ENCODE results near the gene SPON1. TPM values are rescaled to one million over a fixed set of nuclear protein-coding genes. Genes with fewer than 3 reads are reported as not detected.
"Not testable (repeated sequence)": the region's sequence is repeated elsewhere in the genome, so short reads cannot be mapped to it uniquely, and the experiment has no call there.

Gene SPON1
- total RNA-seq, 1 donor from 2014 or later: 195 TPM

DNA sequence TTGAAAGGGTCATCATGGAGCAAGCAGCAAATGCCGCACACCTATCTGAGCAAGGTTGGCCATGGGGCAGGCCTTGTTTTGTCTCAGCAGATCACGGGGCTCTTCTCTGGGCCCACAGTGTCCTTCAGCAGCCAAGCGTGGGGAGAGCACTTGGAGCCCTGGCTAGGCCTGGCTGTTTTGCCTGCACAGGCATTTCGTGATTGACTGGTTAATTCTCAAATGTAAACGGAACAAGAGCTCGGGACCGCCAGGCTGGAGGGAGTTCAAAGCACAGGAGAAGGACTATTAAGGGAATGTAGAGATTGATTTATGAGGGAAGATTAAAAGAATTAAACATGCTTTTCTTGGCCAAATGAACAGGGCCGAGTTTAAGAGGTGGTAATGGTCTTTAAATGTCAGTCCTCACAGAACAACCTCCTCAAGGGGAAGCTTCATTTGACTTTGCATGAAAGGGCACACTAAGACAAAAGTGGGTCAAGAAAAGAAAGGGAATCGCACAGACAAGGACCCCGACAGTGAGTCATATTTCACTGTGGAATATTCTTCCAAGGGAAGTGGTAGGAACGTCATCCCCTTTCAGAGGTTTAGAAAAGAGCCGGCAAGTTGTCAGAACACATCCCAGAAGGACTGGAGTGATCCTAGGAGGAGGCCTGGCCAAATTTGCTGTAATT is 20.7 kb downstream of the SPON1 start:
- DNase-seq (ENCODE audit: low spot score): peak; percentile 44

DNA sequence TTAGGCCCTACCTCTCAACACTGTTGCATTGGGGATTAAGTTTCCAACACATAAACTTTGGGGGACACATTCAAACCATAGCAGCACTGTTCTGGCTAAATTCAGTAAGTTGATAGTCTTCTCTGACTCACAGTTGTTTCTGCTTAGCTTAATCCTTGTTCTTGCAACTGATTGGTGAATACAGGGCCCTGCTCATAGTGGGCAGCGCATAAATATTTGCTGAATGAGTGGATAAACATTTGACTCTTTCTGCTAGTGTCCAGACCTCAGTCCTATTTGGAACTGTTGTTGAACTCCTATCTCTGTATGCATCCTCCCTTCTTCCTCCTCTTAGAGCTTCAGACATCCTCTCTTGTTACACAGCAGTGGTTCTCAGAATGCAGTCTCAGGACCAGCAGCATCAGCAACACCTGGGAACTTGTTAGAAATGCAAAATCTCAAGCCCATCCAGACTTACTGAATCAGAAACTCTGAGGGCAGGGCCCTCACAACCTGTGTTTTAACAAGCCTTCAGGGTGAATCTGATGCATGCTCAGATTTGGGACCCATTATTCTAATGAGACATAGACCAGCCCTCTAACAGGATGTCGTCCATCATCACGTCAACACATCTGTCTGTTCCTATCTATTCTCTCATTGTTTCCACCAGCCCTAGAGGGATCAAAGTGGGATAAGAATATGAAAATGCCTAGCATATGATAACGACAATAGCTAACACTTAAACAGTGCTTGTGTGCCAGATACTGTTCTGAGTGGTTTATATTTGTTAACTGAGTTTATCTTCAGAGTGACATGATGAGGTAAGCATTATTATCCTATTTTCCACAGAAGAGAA is 22.3 kb downstream of the SPON1 start:
- no peak for DNase-seq (ENCODE audit: low spot score)

DNA sequence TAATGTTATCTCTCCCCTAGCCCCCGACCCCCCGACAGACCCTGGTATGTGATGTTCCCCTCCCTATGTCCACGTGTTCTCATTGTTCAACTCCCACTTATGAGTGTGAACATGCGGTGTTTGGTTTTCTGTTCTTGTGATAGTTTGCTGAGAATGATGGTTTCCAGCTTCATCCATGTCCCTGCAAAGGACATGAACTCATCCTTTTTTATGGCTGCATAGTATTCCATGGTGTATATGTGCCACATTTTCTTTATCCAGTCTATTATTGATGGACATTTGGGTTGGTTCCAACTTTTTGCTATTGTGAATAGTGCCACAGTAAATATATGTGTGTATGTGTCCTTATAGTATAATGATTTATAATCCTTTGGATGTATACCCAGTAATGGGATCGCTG is 24.2 kb downstream of the SPON1 start:
- DNase-seq (ENCODE audit: low spot score): not testable (repeated sequence)

DNA sequence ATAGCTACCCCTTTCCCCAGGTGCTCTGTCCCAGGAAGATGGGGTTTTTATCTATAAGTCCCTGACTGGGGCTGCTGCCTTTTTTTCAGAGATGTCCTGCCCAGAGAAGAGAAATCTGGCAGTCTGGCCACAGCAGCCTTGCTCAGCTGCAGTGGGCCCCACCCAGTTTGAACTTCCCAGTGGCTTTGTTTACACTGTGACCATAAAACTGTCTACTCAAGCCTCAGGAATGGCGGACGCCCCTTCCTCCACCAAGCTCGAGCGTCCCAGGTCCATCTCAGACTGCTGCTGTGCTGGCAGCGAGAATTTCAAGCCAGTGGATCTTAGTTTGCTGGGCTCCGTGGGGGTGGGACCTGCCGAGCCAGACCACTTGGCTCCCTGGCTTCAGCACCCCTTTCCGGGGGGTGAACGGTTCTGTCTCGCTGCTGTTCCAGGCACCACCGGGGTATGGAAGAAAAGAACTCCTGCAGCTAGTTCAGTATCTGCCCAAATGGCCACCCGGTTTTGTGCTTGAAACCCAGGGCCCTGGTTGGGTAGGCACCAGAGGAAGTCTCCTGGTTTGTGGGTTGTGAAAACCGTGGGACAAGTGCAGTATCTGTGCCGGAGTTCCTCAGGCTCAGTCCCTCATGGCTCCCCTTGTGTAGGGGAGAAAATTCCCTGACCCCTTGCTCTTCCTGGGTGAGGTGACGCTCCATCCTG is 29.8 kb downstream of the SPON1 start:
- not testable (repeated sequence) for DNase-seq (ENCODE audit: low spot score)

DNA sequence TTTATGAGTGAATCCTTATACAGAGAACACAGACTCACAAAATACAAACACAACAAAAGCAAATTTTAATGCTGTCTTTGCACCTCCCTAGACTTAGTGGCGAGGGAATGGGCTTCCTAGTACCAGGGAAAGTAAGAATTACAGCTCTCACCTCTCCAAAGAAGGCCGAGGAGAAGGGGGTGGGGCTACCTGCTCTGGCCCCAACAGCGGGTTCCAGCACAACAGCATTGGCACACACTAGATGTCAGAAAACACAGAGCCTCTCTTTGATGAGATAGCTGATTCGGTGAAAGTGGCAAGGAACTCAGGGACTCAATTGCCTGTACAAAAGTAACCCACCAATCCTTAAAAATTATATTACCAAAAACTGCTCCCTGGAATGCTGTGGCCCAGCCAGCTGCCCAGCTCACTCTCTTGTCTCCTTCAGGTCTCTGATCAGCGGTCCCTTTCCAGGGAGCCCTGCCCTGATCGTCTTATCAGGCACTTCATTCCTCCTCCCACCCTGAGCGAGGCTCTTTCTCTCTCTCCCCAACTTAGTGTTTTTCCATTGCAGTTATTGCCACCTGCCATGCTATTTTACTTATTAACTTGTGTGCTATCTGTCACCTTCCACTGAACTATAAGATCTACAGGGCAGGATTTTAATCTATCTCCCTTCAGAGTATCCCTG is 30.7 kb downstream of the SPON1 start:
- DNase-seq (ENCODE audit: low spot score): no peak

DNA sequence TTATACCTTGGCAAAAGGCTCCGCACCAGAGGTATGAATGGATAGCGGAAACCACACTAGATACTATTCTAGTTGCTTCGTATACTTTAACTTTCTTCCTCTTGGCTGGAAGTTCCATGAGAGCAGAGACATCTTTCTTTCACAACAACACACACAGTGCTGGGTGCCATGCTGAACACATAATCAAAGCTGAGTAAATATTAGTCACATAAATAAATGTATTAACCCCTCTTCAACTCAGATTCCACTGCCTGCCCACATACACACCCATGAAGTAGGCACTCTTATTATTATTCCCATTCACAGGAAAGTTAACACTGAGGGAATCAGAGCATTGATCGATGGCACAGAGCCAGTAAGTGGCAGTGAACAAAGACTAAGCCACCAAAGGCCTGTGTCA is 35.4 kb downstream of the SPON1 start:
- no peak for DNase-seq (ENCODE audit: low spot score)

DNA sequence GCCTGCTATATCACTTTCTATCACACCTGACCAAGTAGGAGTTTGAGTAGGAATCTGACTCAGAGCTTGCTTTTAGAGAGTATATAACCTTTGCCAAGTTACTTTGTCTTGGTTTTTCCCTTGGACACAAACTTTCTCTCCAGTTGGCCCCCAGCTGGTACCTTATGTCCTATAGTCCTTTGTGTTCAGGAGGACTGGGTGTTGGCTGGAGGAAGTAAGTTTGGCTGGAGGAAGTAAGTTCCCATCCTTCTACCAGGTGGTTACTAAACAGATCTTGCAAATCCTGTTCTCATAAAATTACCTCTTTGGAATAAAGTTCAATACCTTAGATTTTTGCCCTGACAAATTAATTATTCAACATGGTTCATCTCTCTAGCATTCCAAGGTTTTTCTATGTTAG is 37.2 kb downstream of the SPON1 start:
- no peak for DNase-seq (ENCODE audit: low spot score)

DNA sequence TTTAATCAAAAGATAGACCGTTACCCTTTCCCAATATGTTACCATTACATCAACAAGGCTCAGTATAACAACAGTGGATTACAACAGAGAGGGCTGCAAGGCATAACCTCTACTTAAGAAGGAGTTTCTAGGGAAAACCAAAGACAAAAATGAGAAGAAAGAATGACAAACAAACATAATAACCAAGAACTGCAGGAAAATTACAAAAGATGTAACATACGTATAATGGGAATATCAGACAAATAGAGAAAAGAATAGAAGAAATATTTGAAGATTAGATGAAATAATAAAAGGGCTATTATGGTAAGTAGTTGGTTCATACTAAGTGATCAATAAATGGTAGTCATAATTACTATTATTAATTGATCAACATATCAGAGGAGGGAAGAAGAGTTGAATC is 39.1 kb downstream of the SPON1 start:
- no peak for DNase-seq (ENCODE audit: low spot score)

DNA sequence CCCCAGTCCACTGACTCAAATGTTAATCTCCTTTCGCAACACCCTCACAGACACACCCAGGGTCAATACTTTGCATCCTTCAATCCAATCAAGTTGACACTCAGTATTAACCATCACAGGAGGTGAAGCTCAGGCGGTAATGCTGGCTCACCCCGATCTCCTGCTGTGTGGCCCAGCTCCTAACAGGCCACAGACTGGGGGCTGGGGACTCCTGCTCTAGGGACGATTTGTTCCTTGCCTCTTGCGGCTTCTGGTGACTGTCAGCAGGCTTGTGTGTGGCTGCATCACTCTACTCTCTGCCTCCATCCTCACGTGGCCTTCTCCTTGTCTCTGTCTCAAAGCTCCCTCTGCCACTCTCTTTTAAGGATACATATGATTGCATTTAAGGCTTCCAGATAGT is 45.0 kb downstream of the SPON1 start:
- no peak for DNase-seq (ENCODE audit: low spot score)

DNA sequence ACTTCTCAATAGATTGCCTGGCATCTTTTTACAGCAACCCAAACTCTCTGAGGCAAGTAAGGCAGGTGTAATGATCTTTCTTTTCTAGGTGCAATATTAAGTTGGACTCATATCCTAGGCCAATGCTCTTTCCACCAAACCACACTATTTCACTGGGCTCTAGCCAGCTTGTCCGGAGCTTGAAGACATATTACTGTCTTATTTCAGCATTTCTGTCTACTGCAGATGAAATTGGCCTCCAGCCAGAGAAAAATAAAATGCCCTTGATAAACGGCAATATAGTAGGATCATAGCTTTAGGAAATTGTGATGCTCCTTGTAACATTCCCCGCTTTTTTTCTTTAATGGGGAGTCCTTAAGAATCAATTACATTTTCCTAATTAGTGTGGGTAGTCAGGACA is 48.1 kb downstream of the SPON1 start:
- DNase-seq (ENCODE audit: low spot score): no peak

DNA sequence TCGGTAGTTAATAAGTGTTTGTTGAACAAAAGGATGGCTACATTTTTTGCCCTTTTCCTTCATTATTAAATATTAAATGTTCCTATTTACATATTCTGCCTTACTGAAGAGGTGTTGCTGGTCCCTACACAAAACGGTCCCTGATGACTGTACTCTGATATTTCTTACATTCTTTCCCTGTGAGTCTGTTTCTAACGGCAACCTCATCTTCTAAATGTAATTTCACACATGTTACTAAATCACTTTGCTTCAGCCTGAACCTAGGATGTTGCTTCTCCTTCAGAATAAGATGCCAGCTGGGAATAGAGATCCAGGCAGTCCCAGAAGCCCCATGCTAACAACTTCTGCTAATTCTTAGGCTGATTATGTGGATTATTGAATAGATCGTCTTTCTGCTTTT is 50.3 kb downstream of the SPON1 start:
- no peak for DNase-seq (ENCODE audit: low spot score)

DNA sequence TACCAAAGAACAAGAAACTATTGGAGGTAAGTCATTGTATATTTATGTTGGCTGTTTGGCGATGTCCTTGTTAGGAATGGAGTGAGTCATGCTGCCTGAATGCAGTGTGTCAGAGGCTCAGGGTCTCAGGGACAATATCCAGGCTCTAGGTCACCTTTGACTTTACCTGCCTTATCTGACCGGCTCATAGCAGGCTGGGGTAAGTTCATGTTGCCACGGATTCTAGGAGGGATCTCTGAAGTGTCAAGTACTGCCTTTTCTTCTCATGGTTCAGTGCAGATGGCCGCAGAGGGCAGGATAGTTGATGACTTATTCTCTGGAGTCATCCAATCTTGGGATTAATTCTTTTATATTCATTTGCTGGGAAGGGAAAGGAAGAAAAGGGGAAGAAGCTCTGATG is 53.2 kb downstream of the SPON1 start:
- peak; percentile 64 for DNase-seq (ENCODE audit: low spot score)

DNA sequence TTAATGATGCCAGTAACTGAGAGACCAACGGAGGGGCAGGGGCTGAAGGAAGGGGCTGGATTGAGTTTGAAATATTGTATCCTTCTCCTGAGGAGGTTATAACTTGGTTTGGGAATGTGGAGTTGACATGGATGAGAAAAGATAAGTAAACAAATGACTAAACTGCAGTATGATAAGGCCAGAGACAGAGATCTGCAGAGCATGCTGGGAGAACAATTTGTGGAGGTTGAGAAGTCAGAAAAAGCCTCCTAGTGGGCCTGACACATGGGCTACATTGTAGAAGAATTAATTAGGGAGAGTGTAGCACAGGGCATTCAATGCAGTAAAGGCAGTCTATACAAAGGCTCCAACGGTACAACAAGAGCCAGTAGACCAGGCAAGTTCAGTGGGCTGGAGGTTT is 55.9 kb downstream of the SPON1 start:
- DNase-seq (ENCODE audit: low spot score): no peak

DNA sequence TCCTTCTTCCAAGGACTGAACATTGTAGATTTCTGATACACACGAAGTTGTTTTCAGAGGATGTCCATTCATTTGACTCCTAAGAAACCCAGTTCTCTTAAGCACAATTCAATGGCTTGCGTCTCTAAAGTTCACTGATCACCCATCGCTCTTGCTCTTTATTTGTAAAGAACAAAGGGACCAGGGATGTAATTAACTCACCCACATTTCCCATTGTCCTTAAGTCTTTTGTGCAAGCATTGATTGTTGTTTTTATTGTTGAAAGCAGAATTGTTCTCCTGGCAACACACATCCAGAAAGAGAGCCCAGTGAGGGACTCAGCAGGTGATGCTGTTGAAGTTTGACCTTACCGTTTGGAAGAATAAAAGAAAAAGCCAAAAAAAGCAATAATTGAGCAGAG is 59.2 kb downstream of the SPON1 start:
- DNase-seq (ENCODE audit: low spot score): no peak

DNA sequence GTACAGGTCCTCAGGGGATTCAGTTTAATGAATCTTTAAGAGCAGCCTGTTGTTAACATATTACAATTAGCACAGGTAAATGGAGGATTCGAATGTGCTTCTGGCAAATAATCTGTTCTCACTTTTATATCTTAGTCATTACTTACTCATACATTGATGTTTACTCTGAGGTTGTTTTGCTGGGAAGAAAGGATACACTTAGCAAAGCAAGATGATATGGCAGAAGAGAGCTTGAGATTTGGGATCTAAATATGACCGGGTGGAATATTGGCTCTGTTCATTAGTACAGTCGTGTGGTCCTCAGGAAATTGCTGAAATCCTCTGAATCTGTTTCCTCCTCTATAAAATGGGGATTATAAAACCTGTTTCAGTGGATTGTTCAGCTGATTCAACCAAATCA is 59.7 kb downstream of the SPON1 start:
- no peak for DNase-seq (ENCODE audit: low spot score)

DNA sequence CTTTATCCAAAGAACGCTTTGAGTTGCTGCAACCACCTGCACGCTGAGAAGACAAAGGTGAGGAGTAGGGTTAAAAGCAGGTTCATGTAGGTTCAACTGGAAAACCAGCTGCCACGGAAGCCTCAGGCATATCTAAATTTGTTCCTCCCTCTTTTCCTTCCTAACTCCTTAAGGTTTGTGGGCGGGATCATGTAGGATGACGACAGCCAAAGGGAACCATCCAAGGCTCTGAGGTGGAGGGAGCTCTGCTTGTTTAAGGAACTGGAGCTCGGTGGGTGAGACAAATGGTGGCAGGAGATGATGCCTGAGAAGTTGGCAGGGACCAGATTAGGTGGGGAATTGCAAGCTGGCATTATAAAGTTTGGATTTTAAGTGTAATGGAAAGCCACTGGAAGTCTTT is 60.3 kb downstream of the SPON1 start:
- DNase-seq (ENCODE audit: low spot score): no peak

DNA sequence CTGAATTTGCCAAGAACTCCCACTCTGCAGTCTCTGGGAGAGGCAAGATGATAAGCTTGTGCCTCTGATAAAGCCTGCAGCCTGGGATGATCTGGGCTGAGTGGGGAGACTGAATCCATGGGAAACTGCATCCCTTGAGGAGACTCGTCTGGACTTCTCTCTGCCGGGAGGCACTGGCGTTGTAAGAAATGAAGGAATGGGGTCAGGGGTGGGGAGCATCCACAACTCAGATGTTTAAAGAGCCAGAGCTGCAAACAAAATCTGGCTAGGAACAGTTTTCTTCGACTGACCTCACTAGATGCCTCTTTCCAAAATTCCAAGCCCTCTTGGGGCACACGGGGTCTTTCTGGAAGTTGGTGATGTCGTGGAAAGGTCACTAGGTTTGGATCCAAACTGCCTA is 64.4 kb downstream of the SPON1 start:
- peak; percentile 42 for DNase-seq (ENCODE audit: low spot score)

DNA sequence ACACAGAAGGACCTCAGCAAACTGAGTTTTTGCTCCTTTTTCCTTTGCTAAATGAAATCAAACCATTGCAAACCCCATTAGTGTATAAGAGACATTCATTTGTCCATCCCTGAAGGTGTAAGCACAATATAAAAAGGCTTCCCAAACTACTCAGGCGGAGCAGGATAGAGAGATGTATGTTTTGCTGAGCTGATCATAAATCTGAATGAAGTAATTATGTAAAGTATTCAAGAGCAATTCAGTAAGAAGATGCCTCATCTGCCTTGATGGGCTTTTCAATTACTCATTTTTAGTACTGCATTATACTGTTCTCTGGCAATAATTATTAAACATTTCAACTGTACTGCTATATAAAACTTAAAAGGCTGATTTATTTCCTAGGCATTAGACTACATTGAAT is 65.0 kb downstream of the SPON1 start:
- no peak for DNase-seq (ENCODE audit: low spot score)

DNA sequence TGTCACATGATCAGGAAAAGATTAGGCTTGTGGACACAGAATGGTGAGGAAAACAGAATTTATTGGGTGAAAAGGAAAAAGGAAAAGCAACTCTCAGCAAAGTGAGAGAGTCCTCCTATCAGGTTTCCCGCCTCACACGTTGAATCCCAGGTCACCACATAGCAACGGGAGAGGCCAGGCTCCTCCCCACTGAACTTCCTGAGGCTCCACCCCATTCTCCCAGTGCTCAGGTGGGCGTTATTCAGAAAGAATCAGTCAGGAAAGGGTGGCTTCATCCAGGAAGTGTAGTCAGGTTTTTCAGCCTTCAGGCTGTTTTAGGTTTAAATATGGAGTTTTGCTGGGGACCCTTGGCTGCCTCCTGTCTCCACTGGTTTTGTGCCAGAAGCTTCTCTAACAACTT is 66.9 kb downstream of the SPON1 start:
- no peak for DNase-seq (ENCODE audit: low spot score)

DNA sequence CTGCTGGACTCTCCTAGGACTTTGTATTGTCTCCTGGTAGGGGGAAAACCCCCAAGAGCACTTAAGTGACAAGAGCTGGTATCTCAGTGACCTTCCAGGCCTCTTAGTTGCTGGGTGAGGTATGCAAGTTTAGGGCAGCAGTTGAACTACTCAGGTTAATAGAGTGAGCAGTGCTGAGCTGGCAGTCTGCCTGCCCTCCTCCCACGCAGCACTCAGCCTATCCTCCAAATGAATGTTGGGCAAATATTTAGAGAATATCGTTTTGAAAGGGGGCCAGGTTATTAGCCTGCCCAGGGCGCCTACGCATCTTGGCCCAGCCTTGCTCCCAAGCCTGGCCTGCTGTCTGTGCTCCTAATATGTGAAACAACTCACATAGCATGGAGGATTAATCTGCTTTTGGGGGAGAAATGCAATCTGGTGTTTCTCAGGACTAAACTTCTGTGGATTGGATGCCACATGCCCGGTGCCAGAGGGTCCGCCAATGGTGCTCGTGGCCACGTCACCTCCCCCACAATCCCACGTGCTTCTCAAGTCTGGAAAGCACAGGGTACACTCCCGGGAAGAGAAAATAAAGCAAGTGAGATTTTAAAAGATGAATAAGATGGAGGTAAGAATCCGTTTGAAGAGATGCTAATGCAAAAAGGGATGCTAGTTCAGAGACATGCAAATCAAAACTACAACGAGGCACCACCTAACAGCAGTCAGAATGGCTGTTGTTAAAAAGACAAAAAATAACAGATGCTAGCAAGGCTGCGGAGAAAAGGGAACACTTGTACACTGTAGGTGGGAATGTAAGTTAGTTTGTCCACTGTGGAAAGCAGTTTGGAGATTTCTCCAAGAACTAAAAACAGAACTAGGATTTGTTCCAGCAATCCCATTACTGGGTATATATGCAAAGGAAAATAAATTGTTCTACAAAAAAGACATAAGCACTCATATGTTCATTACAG is 67.7 kb downstream of the SPON1 start:
- peak; percentile 74 for DNase-seq (ENCODE audit: low spot score)

DNA sequence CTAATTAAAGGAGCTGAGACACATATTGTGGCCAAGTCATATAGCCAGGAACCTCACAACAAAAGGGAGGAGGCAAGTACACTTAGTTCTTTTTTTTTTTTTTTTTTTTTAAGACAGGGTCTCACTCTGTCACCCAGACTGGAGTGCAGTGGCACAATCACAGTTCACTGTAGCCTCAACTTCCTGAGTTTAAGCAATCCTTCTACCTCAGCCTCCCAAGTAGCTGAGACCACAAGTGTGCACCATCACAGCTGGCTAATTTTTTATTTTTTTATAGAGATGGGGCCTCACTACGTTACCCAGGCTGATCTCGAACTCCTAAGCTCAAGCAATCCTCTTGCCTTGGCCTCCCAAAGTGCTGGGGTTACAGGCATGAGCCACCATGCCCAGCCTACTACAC is 73.0 kb downstream of the SPON1 start:
- not testable (repeated sequence) for DNase-seq (ENCODE audit: low spot score)
